GM19043 (cell line): ENCODE results near the gene BSND.

ENCODE experiments used
- ATAC-seq: cut with Tn5 transposase; IDR thresholded peaks from one replicate; pipeline ENCODE4 v1.9.1; 2021; ENCODE audit warnings: low read depth; ENCODE audit not compliant: unreplicated experiment

BSND gene

DNA sequence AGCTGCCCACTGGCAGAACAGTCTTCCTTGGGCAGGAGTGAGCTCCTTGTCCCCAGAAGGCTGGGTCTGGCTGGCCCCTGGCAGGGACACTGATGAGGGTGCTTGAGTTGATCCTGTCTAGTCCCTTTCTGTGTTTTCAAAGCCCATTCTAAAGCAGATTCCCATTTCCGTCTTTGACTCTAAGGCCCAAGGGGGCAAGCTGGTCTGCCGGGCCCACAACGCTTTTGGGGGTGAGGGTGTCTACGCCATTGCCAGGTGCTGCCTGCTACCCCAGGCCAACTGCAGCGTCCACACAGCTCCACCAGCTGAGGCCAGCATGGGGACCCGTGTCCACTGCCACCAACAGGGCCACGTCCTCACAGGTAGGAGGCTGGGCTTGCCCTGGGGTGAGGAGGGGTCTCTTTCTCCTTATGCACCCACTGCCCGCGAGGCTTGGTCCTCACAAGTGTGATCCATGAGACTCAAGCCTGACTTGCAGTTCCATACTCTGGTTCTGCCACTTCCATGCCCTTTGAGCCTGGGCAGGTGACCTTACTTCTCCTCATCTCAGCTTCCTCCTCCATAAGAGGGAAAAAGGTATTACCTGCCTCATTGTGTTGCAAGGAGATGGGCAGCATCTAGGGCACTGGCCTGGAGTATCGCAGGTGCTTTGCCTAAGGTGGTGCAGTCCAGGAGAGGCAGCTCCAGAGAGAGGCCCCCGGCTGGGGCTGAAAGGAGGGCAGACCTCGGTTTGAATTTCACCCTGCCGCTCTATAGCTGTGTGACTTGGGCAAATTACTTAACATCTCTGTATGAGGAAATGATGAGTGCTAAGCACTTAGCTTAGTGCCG is 60.8 kb downstream of the BSND start:
- no peak for ATAC-seq

DNA sequence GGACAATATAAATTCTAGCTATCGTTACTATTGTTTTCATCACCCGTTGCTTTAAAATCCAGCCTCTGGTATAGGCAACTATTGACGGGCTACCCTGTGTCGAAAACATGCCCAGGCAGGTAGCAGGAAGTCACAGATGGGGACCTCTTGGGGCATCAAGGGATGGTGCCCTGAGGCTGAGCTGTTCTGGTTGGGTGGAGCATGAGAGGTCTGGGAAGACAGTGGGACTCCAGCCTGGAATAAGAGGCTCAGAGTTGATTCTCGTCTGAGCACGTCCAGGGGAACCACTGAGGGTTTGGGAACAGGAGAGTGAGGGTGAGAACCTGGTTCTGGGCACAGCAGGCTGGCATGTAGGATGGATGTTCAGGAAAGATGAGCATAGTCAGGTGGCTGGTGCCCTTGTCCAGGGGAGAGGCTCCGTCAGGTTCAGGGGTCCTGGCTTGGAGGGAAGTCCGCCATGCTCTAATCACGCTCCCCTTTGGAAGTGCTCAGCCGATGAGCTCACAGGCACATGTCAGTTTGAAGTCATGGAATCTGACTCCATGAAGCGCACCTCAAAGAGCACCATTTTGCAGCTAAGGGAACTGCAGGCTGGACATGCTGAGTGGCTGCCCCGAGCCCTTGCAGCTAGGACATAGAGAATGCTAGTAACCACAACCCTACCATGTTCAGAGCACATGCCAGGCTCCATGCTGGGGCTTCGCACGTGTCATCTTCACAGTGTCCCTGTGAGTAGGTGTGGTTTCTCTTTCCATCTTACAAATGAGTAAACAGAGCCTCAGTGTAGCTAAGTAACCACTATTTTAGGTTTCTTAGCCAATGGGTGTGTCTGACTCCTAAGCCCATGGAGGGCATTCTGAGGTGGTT is 61.6 kb downstream of the BSND start:
- ATAC-seq = no peak

DNA sequence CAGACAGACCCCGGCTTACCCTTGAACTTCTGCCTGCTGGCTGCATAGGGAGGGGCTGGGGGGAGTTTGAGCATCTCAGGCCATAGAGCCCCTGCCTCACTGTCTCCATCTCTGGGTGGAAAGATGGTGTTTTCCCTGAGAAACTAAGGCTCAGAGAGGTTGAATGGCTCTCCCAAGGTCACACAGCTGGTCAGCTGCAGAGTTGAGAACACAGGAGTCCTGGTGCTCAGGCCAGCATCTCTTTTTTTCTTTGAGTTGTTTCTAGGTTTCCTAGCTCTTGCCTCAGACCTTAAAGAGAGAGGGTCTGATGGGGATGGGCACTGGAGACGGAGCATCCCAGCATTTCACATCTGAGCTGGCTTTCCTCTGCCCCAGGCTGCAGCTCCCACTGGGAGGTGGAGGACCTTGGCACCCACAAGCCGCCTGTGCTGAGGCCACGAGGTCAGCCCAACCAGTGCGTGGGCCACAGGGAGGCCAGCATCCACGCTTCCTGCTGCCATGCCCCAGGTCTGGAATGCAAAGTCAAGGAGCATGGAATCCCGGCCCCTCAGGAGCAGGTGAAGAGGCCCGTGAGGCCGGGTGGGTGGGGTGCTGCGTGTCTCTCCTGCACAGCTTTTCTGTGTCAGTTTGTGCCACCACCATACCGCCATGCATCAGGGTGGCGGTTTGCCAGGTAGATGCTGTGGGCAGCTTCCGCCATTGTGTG is 62.4 kb downstream of the BSND start:
- no peak for ATAC-seq
